Hematopoietic multipotent progenitor cell (in vitro differentiated cells): Measurements from ENCODE around the gene CFAP54. TPM values are rescaled to one million over a fixed set of nuclear protein-coding genes. Genes with fewer than 3 reads are reported as not detected.
"Not testable (repeated sequence)": the region's sequence is repeated elsewhere in the genome, so short reads cannot be mapped to it uniquely, and the experiment has no call there.

ENCODE experiments used
- DNase-seq, 3 donors: peaks; one replicate each; pipeline ENCODE4 v3.0.0-alpha.2; 2011 to 2015; ENCODE audit warnings: low read depth in 2 of 3, low spot score in 2 of 3
- total RNA-seq: library from RNA; depleted of rRNA; stranded (reverse); fragments of >200 nt; gene quantifications from one replicate; pipeline ENCODE4 v1.2.3, GENCODE V29; 2012

The CFAP54 gene
- total RNA-seq, 1 donor = 1.1 TPM

DNA sequence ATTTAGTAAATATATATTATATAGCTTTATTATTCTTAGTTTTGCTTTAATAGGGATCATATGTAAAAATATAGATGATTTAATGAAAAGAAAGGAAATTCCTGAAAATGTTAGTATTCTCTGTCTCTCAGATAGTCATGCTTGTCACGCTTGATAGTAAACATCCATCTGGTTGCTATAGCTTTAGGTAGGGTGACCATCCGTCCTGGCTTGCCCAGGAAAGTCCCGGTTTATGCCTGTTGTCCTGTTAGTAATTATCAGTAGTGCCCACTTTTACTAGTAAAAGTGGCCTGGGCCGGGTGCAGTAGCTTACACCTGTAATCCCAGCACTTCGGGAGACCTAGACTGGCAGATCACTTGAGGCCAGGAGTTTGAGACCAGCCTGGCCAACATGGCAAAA is 23.8 kb downstream of the CFAP54 start:
- DNase-seq = no peak

DNA sequence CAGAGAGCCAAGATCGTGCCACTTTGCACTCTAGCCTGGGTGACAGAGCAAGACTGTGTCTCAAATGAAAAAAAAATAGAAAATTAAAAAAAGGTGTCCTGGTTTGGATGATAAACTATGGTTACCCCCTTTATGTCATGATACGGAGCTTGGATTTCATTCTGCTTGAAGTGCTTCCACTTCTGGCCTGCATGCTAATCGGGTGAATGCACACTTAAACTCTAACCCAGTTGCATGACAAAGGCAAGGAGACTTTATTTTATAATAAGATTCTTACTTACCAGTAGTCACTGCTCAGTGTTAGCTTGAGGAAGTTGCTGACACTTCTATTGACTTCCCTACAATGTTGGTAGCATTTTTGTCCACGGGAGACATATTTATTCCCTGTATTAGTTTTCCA is 24.3 kb downstream of the CFAP54 start:
- DNase-seq = no peak

DNA sequence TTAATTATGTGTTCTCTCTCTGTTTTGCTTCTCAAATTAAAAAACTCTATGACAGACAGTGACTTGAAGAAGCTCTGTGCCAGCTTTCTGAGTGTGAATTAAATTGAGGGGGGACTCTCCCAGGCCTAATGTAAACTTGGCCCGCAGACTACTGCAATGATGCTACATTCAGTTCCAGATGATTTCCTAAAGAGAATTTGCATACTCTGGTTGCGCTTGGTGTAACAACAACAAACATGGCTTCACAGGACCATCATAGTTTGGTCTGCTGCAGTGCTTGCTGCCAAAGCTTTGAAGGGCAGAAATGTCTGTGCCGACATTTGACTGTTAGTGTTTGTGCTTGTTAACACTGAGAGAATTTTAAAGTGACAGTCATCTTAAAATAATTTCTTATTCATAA is 25.0 kb downstream of the CFAP54 start:
- no peak for DNase-seq

DNA sequence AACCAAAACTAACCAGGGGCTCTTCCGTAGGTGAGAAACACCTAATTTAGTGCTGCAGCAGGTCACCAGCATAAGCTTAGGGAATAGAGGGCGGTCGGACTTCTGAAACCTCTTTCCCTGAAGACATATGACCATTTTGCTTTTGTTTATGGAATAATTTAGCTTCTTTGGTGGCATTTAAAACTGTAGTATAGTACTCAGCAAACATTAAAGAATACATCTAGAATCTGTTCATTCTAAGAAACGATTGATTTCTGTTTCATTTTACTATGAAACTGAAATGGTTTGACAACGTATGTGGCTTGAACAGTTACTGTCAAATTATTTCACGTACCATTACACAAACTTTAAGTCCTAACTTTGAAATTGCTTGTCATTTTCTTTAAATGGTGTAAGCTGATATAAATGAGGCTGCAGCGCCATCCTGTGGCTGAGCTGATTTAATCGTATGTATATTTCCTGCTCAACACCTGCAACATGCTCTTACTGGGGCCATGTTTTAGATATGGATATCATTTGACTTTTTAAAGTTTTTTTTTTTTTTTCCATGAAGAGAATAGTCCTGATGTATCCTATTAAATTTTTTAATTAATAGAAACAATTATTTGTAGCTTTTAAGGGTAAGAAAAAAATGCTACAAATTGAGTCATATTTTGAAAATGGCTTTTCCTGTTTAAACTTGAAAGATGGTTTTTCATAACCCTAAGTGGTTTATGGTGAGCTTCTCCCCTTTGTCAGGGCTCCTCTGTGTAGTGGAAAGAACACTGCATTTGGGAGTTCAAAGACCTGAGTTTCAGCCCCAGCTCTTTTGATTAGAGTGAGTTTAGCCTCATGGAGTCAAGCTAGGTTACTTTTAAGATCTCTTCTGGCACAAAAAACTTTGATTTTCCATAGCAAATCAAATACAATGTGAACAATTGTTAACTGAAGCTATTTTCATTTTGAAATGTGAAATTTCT is 27.4 kb downstream of the CFAP54 start:
- DNase-seq = peak; percentile 71 to 90 (median 78)

DNA sequence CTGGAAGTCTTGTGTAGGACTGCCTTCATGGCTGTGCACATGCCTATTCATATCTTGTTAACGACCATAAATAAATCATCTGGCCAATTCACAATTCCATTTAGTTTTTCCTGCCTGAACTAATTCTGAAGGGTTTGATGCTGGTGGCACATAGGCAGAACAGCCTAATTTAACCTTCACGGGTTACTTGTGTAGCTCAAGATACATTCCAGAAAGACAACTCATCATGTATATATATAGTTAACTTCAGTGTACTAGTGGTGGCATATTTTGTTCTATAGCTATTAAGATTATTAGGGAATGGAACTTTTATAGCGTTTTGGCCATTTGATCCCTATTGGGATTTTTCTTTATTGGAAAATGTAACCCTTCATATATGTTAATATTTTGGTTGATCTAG is 31.4 kb downstream of the CFAP54 start:
- no peak for DNase-seq

DNA sequence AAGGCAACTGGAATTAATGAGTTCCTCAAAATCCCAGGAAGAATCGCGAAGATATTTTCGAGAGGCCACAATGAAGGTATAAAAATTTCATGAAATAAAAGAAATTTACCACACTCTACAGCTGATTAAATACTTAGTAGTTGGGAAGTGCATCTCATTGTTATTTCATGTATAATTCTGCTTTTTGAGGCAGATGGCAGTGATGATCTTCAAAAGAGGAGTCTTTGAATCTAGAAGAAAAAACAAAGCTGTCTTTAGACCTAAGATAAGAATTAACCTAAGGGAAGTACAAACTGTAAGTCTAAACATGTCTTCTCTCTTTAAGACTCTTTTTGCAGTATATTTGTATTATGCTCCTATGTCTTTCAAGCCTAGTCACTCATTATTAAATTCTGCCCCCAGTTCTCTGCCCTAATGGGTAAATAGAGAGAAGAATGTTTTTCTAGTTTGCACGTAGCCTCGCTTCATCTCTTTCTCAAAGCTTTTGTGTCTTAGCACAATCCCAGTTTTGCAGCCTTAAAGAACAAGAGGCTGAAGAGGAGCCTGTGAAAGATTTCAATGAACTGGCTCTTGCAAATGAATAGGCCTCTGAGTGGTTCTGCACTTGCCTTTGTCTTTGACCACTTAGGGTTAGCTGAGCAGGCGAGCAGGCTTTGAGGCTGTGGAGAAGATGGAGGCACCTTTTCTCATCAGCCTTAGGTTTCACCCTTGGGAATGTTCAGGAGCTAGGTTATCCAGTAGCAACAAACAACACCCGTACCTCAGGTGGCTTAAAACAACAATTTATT is 32.7 kb downstream of the CFAP54 start:
- DNase-seq = no peak

DNA sequence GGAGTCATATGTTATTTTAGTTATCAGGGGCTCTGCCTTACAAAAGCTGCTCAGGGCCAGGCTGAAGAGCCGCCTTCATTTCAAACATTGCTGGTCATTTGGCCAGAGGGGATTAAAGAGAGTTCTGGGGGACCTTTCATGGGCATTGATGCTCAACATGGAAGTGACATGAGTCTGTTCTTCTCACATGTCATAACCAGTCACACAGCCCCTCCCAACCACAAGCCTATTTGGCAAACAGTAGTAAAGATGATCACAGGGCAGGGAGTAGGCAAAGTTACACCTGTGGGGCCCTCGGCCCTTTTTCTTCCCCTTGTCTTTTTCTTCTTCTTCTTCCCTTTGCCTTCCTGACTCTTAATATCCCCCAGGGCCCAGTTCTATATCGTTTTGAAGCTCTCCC is 33.3 kb downstream of the CFAP54 start:
- DNase-seq = no peak

DNA sequence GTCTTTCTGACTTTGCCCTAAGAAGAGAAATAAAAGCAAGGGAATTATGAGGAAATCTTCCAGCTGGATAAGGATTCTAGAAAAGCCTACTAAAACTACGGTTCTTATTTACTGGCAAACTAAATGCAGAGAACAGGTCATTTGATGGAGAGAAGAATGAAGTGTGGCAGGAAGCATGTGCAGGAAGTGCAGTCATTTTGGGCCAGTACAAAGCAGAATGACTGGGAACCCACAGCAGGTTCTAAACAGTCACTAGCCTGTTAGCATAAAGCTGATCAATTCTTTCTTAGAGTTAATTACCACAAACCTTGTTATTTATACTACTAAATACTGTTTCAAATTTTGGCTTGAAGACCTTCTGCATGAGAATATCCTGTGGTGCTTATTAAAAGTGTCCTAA is 36.7 kb downstream of the CFAP54 start:
- no peak for DNase-seq

DNA sequence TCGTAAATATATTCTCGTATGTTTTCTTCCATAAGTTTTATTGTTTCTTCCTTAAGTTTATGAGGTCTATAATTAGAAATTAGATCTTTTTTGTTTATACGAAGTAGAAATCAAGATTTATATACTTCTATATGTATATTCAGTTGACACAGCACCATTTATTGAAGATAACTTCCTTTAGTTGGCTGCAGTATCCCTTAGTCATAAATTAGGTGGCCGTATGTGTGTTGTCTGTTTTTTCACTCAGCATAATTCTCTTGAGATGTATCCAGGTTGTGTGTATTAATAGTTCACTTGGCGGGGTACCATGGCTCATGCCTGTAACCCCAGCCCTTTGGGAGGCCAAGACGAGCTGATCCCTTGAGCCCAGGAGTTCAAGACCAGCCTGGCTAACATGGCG is 40.5 kb downstream of the CFAP54 start:
- DNase-seq = no peak

DNA sequence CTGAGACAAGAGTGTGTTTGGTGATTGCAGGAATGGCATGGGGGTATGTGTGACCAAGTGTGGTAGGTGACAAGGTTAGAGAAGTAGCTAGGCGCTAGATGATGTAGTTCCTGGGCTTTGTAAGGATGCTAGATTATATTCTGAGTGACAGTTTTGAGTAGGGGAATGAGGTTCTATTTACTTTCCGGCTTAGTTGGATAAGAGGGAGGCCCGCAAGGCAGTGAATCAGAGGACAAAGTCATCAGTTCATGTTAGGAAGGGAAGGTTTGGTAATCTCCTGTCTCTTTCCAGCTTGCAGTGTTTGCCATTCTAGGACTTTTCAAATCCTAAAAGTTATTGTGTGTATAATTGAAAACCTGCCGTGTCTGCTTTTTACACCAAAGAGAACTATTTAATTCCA is 45.0 kb downstream of the CFAP54 start:
- DNase-seq = no peak

DNA sequence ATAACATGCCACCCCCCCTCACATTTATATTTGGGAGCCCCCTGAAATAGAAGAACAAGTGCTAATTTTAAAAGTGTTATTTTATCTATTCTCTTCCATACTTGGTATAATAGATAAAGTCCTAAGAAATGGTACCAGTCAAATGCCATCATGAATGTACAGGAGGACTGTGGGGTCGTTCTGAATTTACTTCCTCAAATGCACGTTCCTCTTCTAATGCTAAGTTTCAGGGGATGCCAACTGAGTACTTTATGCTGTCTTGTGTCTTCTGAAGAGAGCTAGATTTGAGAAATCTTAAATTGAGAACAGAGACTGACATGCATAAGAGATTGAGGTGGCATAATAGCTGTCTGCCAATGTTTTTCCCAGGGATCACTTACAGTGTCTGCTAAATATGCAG is 59.0 kb downstream of the CFAP54 start:
- DNase-seq = peak in 1 of 3 donors; percentile 9

DNA sequence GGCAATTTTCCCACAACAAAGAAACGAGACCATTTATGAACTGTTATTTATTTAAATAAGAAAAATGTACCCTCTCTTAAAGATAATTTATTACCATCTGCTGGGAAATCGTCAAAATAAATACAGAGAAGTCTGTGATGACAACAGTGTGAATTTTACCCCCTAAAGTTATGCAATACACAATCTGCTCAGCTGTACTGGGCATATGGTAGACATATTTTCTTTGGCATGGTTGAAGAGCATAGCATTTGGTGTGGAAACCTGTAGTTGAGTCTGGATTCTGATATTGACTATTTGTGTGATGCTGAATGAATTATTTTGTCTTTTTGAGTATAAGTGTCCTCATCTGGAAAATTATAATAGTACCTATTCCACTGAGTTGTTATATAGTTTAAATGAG is 60.0 kb downstream of the CFAP54 start:
- no peak for DNase-seq

DNA sequence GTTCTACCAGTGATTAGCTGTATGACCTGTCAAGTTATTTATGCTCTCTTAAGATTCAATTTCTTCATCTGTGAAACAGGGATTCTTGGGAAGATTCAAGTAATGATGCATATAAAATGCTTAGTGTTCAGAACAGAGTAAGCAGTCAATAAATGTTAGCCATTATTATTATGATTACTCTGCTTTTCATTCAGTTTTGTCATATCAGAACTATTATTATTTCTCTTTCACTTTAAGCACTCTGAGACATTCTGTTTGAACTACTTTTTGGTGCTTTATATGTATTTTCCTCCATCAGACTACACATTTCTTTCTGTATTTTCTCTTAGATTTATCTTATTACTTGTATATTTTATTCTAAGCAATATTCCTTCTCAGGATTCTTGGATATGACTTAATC is 81.2 kb downstream of the CFAP54 start:
- DNase-seq = no peak

DNA sequence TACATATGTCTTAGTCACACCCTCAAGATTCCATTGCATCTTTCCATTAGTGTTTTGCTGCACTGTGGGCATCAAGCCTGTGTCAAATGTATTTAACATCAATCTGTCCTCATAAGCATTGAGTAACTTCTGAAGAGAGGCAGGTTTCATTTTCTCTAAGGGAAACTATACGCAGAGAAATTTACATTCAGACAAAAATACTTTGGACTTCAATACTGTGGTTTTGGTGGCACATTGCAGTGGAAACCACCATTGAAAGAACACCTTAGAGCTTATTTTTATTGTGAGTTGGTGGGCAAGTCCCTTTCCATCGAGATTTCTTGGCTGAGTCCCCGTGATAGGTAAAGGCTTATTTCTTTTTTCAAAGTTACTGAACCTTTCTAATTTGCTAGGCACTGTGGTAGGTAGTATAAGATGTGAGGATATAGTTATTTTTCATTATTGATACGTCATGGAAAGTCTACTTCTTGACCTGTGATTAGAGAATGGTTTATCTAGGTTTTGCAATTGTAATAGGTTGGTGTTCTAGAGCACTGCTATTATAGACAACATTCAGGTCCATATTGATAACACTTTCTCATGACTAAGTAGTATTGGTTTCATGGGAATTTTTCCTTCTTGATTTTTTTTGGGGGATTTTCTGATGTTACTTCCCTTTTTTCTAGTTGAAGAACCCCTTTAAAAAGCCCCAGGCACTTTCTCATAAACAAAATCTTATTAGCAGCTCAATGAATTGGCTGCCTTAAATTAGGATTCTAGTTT is 81.9 kb downstream of the CFAP54 start:
- no peak for DNase-seq

DNA sequence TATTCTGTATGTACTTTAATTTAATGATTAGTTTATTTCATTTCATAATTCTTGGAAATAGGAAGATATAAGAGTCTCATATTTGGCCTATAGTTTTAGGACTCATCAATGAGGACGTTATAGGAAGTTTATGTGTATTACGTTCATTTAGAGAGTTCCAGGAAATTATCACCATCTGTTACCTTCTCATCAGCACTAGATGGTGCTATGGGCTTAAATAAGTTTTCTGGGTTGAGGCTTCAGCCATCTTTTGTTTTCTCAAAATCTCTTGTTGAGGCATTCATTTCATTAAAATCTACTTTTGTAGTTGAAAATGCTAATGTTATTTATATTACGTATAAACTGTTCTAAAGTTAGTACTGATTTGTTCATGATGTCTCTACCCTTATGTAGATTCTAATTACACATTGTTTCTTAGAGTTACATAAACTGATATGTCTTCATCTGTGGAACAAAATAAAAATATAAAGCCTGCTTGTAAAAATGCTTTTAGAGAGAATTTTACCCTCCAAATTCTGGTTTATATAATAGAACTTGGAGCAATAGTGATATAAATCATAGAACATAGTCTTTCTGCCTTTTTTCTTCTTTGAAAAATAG is 89.2 kb downstream of the CFAP54 start:
- DNase-seq = peak; percentile 23 to 80 (median 47)

DNA sequence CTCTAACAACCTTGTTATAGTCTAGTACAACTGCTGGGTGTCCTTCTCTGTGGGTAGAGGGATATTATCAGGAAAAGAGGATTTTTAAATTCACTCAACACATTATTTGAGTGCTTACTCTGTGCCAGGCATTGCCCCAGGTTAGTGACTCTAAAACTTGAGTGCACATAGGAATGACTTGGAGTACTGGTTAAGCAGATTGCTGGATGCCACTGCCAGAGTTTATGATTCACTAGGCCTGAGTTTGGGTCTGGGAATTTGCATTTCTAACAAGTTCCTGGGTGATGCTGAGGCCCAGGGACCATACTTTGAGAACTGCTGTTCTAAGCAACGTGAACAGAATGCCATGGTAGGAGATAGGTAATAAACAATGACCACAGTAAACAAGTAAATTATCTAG is 96.6 kb downstream of the CFAP54 start:
- no peak for DNase-seq

DNA sequence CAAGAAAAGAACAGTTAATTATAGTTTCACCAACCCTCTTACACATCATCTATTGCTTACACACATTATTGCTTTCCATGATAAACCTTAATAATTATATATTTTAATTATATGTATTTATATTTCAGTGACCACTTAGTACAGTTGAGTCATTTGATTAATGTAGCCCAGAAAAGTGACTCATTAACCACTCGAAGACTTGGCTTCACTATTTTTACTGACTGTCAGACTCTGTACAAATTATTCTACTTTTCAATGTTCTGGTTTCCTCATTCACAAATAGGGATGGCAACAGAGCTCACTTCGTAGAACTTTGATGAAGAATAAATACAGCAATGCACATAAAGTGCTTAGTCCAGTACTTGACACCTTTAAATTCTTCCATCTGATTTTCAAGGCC is 98.3 kb downstream of the CFAP54 start:
- no peak for DNase-seq

DNA sequence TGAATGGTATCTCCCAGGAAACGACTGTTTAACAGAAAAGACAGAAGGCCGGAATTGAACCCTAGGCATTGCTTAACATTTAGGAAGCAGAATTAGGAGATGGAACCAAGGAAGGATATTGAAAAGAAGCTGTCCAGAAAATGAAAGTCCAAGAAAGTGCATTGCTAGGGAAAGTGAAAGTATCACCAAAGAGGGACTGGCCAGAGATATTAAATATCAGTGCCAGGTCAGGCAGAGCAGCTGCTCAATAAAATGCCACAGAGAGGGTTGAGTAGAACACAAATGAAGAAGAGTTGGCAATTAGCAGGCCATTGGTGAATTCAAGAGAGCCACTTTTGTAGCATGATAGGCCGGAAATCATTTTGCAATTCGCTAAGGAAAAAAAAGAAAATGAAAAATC is 101.6 kb downstream of the CFAP54 start:
- DNase-seq = no peak

DNA sequence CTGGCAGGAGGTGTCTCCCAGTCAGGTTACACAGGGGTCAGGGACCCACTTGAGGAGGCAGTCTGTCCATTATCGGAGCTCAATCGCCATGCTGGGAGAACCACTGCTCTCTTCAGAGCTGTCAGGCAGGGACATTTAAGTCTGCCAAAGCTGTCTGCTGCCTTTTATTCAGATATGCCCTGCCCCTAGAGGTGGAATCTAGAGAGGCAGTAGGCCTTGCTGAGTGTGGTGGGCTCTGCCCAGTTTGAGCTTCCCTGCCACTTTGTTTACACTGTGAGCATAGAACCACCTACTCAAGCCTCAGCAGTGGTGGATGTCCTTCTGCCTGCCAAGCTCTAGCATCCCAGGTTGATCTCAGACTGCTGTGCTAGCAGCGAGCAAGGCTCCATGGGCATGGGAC is 115.0 kb downstream of the CFAP54 start:
- DNase-seq = not testable (repeated sequence)

DNA sequence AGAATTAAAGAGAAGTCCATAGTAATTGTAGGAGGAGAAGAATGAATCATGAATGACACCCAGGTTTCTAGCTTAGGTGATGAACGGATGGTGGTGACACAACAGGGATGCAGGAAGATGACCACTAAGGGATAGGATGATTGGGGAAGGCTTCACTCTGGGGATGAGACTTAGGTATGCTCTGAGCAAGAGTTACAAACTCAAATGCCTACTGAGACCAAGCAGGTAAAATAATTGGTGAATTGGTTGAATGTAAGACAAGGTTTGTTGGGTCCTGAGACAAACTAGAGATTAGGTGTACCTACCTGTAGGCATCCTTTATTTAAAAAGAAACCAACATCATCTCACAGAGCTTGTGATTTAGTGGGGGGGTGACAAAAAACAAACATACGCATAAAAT is 116.3 kb downstream of the CFAP54 start:
- no peak for DNase-seq

DNA sequence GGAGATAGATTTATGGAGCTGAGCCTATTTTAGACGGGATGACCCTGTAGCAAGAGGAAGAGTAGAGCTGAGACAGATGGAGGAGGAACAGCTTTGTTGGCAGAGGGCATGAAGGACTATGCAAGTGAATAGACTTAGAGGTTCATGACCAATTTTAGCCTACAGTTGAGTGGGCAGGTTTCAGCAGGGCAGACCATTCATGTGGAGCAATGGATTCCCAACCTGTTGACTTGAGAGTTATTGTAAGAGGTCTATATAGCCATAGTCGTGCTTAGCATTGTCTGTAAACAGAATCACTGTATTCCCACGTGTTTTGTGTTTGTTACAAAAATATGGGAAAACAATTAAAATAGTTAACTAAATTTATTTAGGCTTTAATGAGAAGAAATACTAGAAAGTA is 116.8 kb downstream of the CFAP54 start:
- DNase-seq = no peak
